ELF-1 (cell line): ENCODE data around the gene COL1A2.

Experiments
- DNase-seq: peaks from one replicate; pipeline ENCODE4 v3.0.0-alpha.2; 2016; ENCODE audit warnings: low read depth, low spot score

The COL1A2 gene

DNA sequence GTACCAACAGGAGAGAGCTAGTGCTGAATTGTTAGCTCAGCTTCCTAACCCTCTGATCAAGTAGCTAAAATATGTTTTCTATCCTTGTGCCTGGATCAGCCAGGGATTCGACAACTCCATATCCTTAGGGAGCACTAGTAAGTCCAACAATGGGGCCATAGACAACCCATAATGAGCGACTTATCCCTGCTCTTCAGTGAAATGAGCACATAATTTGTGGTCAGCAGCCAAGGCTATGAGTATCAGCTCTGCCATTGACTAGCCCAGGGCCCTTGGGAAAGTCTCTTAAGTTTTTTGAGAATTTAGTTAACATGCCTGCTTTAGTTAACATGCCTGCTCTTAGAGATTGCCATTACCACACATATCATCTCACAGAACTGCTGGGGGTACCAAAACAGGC lies 39.3 kb downstream of the COL1A2 start:
- no peak for DNase-seq

DNA sequence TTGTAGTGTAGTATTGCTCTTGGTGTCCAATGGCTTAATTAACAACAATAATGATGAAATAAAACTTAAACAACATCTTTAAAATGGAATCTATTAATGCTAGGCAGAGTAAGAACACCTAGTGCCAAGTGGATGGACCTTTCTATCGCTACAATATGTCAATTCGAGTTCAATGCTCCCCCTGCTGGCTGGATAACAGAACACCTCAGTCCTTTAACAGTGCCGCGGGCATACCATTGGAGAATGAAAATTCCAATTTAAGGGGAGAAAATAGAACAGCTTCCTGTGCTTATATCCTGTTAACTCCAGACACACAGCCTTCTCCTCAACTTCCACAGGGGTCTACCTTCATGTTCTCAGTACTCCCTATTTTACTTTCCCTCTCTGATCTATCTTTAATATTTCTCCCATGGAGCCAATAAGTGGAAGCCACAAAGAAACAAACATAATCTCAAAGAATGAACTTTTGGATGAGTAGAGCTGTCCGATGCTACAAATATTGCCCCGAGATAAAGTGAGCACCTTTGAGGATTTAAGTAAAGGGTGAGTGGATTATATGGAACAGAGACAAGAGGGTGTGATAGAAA lies 41.4 kb downstream of the COL1A2 start:
- DNase-seq = peak; percentile 42

DNA sequence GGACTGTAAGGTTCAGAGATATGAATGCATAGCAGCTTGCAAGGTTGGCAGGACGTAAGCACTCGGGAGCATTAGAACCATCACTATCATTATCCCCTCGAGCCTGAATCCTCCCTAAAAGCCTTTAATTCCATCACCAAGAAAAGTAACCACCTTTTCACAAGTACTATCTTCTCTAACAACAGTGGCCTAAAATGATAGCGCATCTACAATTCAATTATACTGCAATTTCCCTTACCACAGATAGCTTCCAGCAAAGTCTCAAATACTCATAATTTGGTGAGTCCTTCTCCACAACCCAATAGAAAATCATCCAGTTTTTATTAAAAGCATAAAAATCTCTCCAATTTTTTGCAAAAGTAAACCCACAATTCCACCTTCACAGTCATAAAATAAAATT lies 42.0 kb downstream of the COL1A2 start:
- DNase-seq = no peak

DNA sequence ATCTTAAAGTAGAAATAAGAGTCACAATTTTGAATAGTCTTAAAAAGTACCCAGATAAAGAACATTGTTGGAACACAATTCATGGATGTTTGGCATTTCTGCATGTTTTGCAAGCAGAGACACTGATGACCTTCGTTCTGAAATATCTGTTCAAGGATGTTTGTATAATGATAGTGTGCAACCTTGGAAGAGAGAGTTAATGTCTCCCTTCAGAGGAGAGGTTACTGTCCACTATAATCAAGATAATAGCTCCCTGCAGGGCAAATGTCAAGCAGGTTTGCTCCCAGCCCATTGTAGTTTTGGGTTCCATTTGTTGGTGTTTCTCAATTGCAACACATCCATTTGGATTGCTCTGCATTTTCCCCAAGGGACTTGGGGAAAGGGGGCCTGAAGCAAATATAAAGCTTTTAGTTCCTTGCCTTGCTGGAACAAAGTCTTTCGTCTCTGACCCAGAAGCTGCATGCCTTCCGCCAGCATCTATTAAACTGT lies 45.2 kb downstream of the COL1A2 start:
- peak; percentile 63 for DNase-seq

GRCh38 chr7:94440451-94441039 lies 45.9 kb downstream of the COL1A2 start:
- DNase-seq = peak; percentile 29

DNA sequence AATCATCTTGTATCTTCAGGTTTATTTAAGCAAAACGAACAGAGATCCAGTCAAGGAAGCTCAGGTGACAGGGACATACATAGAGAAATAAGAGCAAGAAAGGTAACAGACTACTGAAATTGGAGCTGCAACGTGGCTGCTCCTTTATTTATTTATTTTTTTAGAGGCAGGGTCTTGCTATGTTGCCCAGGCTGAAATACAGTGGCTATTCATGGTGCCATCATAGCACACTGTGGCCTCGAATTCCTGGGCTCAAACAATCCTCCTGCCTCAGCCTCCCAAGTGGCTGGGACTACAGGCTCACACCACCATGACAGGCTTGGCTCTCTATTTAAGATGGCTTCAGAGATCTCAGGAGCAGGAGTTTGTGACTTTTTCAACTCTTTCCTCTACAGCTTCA lies 46.4 kb downstream of the COL1A2 start:
- no peak for DNase-seq

DNA sequence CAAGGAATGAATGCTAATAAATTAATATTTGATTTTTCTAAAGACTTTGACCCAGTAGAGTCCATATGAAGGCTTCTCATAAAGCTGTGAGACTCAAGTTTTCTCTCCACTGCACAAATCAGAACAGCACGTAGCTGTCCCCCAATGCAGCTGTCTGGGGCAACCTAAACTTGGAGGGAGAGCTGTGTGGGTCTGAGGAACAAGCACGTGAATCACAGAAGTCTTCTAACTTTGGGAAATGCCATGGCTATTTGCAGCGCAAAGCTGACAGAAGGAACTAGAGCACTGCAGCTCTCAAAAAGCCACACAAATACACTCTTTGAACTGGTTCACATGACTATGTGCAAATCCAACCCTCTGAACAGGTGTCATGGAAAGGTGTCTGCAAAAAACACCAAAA lies 47.9 kb downstream of the COL1A2 start:
- DNase-seq = no peak

- DNase-seq = no peak
Measured at GRCh38 chr7:94444813-94445212, 50.1 kb downstream of the COL1A2 start.

DNA sequence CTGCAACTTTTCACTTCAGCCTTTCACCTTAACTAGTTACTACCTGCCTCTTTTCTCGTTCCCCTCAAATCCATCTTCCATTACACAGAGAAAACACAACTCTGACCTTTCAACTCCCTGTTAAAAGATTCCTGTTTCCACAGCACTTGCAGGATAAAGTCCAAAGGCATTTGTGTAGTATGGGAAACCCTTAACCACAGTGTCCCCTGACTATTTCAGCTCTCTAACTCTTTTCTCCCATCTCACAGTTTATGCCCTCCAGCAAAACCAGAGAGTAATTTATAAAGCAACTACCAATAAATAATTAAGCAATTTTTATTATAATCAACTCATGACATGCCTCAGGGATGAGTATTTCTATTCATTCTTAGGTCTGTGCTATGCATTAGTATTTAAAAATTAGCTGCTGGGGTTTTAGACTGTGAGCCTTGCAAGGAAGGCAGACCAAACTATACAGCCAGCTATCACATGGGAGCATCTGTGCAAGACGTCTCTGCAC lies 51.0 kb downstream of the COL1A2 start:
- DNase-seq = no peak

DNA sequence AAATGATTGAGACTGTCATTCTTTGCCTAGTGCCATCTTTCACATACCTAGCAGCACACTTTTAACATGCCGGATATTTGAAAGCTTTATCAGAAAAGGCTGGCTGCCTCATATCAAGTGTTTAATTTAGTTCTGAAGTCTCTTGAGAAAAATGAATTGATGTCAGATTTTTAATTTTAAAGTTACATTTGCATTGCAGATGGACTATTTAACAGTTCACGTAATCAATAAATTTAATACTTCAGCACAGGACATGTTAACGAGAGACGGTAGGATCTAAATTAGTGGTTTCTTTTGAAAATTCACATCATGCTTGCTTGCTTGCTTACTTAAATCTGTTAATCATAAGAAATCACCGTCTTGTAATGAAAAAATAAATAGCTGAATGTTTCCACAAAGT lies 51.6 kb downstream of the COL1A2 start:
- DNase-seq = no peak

GRCh38 chr7:94449151-94449725 lies 54.5 kb downstream of the COL1A2 start:
- DNase-seq = no peak

- no peak for DNase-seq
Measured at GRCh38 chr7:94450044-94450697, 55.5 kb downstream of the COL1A2 start.

- DNase-seq = no peak
Measured at GRCh38 chr7:94451187-94451586, 56.5 kb downstream of the COL1A2 start.

GRCh38 chr7:94452239-94452638 lies 57.5 kb downstream of the COL1A2 start:
- DNase-seq = no peak

- no peak for DNase-seq
Measured at GRCh38 chr7:94453898-94454297, 59.2 kb downstream of the COL1A2 start.

DNA sequence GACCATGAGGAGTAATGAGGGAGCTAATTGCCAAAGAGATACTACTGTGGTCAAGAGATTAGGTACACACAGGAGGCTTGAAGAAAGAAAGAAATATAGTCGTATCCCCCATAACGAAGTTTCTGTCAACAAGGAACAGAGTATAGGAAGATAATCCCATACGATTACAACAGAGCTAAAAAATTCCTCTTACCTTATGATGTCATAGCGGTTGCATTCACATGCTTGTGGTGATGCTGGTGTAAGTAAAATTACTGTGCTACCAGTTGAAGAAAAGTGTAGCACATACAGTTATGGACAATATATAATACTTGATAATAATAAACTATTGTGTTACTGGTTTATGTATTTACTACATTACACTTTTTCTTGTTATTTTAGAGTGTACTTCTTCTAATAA lies 63.3 kb downstream of the COL1A2 start:
- DNase-seq = no peak

GRCh38 chr7:94466516-94466915 lies 71.8 kb downstream of the COL1A2 start:
- DNase-seq = no peak

GRCh38 chr7:94471604-94472003 lies 76.9 kb downstream of the COL1A2 start:
- DNase-seq = no peak

GRCh38 chr7:94472608-94473007 lies 77.9 kb downstream of the COL1A2 start:
- DNase-seq = no peak

- DNase-seq = no peak
Measured at GRCh38 chr7:94476251-94476840, 81.7 kb downstream of the COL1A2 start.

DNA sequence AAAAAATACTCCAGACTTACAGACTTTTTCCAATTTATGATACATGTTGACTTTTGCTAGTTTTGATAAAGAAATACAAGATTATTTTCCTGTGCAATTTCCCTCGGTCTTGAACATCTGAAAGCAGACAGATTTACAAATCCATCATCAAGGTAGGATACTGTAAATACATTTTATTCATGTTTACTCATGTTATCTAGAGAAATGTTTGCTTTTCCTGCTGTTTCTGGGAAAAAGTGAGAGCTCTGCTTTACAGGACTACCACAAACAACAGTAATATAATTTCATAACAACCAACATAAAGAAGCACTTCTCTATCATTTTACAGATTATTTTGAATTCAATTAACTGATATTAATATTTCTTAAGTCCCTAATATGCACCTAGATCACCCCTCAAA lies 83.2 kb downstream of the COL1A2 start:
- no peak for DNase-seq

GRCh38 chr7:94478648-94479214 lies 84.0 kb downstream of the COL1A2 start:
- no peak for DNase-seq
